Keratinocyte (primary cell): ENCODE data around the gene POU3F1. TPM values are rescaled to one million over a fixed set of nuclear protein-coding genes. Genes with fewer than 3 reads are reported as not detected.

Experiments
- DNase-seq: peaks from one replicate; pipeline ENCODE4 v3.0.0-alpha.2; 2011; ENCODE audit warnings: low read depth, missing footprints, low spot score
- FAIRE-seq: peaks from 2 replicates; lab custom pipeline; 2011; peaks lifted over from hg19 to GRCh38; lab: Jason Lieb, UNC
- H2AFZ ChIP-seq: 2 replicates; pipeline ENCODE4 v1.6.0; 2012; ENCODE audit warnings: low read length, control low read depth, inconsistent platforms; ENCODE audit not compliant: control insufficient read depth
- H3K27ac ChIP-seq: 2 replicates; pipeline ENCODE4 v1.5.1; 2011; ENCODE audit warnings: low read length; ENCODE audit not compliant: control insufficient read depth, insufficient read depth
- H3K27me3 ChIP-seq: 3 replicates; pipeline ENCODE4 v1.6.0; 2011; ENCODE audit warnings: low read length; ENCODE audit not compliant: control insufficient read depth, insufficient read depth; ENCODE audit errors: extremely low read depth
- H3K36me3 ChIP-seq, 2 experiments: 2 replicates in 1 of 2; 3 replicates in 1 of 2; pipeline ENCODE4 v1.5.1; 2011; ENCODE audit warnings: low read length in 2 of 2, mild to moderate bottlenecking in 1 of 2; ENCODE audit not compliant: control insufficient read depth in 2 of 2, insufficient read depth in 2 of 2; ENCODE audit errors: extremely low read depth in 1 of 2
- H3K4me1 ChIP-seq: 3 replicates; pipeline ENCODE4 v1.5.1; 2011; ENCODE audit warnings: low read length; ENCODE audit not compliant: control insufficient read depth, insufficient read depth; ENCODE audit errors: extremely low read depth
- H3K4me2 ChIP-seq: 3 replicates; pipeline ENCODE4 v1.6.0; 2011; ENCODE audit warnings: low read depth, low read length; ENCODE audit not compliant: control insufficient read depth, insufficient read depth; ENCODE audit errors: extremely low read depth
- H3K4me3 ChIP-seq, 3 experiments: fragments of 200-600 bp in 1 of 3; sonication (generic) in 1 of 3; 2 replicates in 2 of 3; 3 replicates in 1 of 3; pipeline ENCODE4 v1.5.1; 2011 to 2016; ENCODE audit warnings: low read length in 3 of 3, mild to moderate bottlenecking in 3 of 3, control low read depth in 2 of 3, inconsistent platforms in 1 of 3, low read depth in 1 of 3, mixed read lengths in 1 of 3, mixed run types in 1 of 3, moderate library complexity in 1 of 3; ENCODE audit not compliant: control insufficient read depth in 2 of 3, insufficient read depth in 2 of 3; ENCODE audit errors: extremely low read depth in 1 of 3
- H3K79me2 ChIP-seq: 2 replicates; pipeline ENCODE4 v1.6.0; 2012; ENCODE audit warnings: low read length; ENCODE audit not compliant: control insufficient read depth, insufficient read depth
- H3K9ac ChIP-seq: 3 replicates; pipeline ENCODE4 v1.6.0; 2011; ENCODE audit warnings: low read length; ENCODE audit not compliant: control insufficient read depth, insufficient read depth; ENCODE audit errors: extremely low read depth
- H3K9me1 ChIP-seq: 3 replicates; pipeline ENCODE4 v1.6.0; 2011; ENCODE audit warnings: low read length; ENCODE audit not compliant: control insufficient read depth, insufficient read depth; ENCODE audit errors: extremely low read depth
- H3K9me3 ChIP-seq: 2 replicates; pipeline ENCODE4 v1.5.1; 2012; ENCODE audit warnings: low read depth, low read length; ENCODE audit not compliant: control insufficient read depth
- H4K20me1 ChIP-seq: 3 replicates; pipeline ENCODE4 v1.6.0; 2011; ENCODE audit warnings: low read length; ENCODE audit not compliant: control insufficient read depth, insufficient read depth; ENCODE audit errors: extremely low read depth
- EZH2 ChIP-seq: IDR thresholded peaks from one replicate; pipeline ENCODE4 v1.6.1; 2012; ENCODE audit warnings: inconsistent platforms, mild to moderate bottlenecking, low read length, moderate library complexity
- dilution Hi-C: fragments of 300-500 bp; cut with MboI; formaldehyde crosslinking; loops from one replicate; pipeline ENCODE4 v1.7.0; 2020; ENCODE audit warnings: low sequenced_read_pairs; ENCODE audit not compliant: extremely low pct_ligation_motif_present
- polyA plus RNA-seq, 5 experiments: library from polyadenylated mRNA; depleted of rRNA in 3 of 5; stranded (reverse) in 3 of 5; stranded (forward) in 1 of 5; unstranded in 1 of 5; fragments of >200 nt; gene quantifications; 1 replicate in 1 of 5; 2 replicates in 3 of 5; 3 replicates in 1 of 5; pipeline versions ENCODE4 v1.2.1 to v1.2.3, GENCODE V29; 2011 to 2012; ENCODE audit warnings: missing spikeins in 2 of 5, low read depth in 1 of 5, low replicate concordance in 1 of 5
- TF ChIP-seq, protein P1 (sequence below), 3 experiments: IDR thresholded peaks in 1 of 3; conservative IDR thresholded peaks in 1 of 3; optimal IDR thresholded peaks in 1 of 3; 2 replicates in 2 of 3; 3 replicates in 1 of 3; pipeline versions ENCODE3 to v1.5.1; 2011; ENCODE audit warnings: low read length in 3 of 3, mild to moderate bottlenecking in 3 of 3, moderate library complexity in 2 of 3, control low read depth in 1 of 3, inconsistent platforms in 1 of 3; ENCODE audit not compliant: insufficient read depth in 2 of 3; ENCODE audit errors: extremely low read depth in 1 of 3

POU3F1 gene
- polyA plus RNA-seq, 1 donor (not counting 4 experiments of a cell fraction or from before 2014, with no cell fraction given), result 0.59 TPM

DNA sequence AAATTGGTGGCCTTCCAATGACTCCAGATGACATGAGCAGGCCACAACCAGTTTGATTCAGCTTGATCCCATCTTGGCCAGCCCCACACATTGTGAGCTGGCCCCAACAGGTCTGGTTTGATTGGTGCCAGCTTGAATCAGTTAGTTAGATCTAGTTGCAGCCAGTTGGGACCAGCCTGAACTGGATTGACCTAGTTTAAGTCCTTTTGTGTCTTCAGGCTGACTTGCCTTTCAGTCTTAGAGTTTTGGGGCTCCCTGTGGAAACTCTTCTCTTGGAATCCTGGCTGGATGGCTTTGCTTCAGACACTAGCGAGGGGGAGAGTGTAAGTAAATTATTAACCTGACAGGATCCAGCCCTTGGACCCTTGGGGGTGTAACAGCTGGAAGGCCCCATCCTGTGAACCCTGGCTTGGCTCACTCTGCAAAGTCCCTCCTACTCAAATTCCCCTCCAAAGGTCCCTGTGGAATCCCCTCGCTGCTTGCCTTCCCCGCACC, 36.2 kb upstream of the POU3F1 start:
- dilution Hi-C loops, result no loop called here
- TF ChIP-seq, protein P1, sequence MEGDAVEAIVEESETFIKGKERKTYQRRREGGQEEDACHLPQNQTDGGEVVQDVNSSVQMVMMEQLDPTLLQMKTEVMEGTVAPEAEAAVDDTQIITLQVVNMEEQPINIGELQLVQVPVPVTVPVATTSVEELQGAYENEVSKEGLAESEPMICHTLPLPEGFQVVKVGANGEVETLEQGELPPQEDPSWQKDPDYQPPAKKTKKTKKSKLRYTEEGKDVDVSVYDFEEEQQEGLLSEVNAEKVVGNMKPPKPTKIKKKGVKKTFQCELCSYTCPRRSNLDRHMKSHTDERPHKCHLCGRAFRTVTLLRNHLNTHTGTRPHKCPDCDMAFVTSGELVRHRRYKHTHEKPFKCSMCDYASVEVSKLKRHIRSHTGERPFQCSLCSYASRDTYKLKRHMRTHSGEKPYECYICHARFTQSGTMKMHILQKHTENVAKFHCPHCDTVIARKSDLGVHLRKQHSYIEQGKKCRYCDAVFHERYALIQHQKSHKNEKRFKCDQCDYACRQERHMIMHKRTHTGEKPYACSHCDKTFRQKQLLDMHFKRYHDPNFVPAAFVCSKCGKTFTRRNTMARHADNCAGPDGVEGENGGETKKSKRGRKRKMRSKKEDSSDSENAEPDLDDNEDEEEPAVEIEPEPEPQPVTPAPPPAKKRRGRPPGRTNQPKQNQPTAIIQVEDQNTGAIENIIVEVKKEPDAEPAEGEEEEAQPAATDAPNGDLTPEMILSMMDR (optimal IDR thresholded peaks at IDR 0.05 in 1 of 3, IDR thresholded peaks at IDR 0.05 in 1 of 3, conservative IDR thresholded peaks at IDR 0.05 in 1 of 3; ENCODE audit: extremely low read depth in 1 of 3, insufficient read depth in 2 of 3, low read length in 3 of 3), result no peak
- TF ChIP-seq EZH2, result no peak
- no peak overlapping the region for H2AFZ ChIP-seq
- H4K20me1 ChIP-seq, result no peaks in the 10 kb centered on the region
- H3K9me3 ChIP-seq, result no peaks in the 10 kb centered on the region
- FAIRE-seq (no peak), DNase-seq (no peak)
- no peak overlapping the region for H3K9ac ChIP-seq
- H3K27ac ChIP-seq, result no peak overlapping the region
- no peak overlapping the region for H3K4me3 ChIP-seq
- no peaks in the 10 kb centered on the region for H3K36me3 ChIP-seq
- no peaks in the 10 kb centered on the region for H3K9me1 ChIP-seq
- H3K4me2 ChIP-seq, result no peak overlapping the region
- H3K4me1 ChIP-seq, result no peaks in the 10 kb centered on the region
- no peaks in the 10 kb centered on the region for H3K79me2 ChIP-seq
- H3K27me3 ChIP-seq, result no peaks in the 10 kb centered on the region

DNA sequence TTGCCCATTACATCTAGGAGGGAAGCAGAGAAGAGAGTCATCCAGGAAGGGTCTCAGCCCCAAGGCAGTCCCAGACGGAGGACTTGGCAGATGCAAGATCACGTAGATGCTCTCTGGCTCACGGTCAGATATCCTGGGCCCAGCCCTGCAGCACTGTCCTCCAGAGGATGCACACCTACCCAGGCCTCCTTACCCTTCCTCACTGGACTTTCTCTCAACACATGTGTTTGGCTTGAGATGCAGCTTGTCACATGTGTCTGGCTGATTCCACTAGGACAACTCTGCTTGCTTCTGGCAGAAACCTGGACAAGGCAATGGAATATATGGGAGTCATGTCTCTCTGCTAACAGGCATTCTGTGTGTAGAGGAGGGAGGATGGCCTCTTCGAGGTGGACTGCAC, 32.4 kb upstream of the POU3F1 start:
- peaks cover 4% of the 10 kb centered on the region for H3K4me1 ChIP-seq
- H3K4me2 ChIP-seq, result no peak overlapping the region
- H3K9me3 ChIP-seq, result no peaks in the 10 kb centered on the region
- no peak overlapping the region for H3K4me3 ChIP-seq
- H3K9ac ChIP-seq, result no peak overlapping the region
- dilution Hi-C loops, result no loop called here
- H3K36me3 ChIP-seq, result no peaks in the 10 kb centered on the region
- H3K27ac ChIP-seq, result no peak overlapping the region
- no peaks in the 10 kb centered on the region for H3K79me2 ChIP-seq
- DNase-seq (no peak), FAIRE-seq (no peak)
- H2AFZ ChIP-seq, result no peak overlapping the region
- TF ChIP-seq, protein P1 (optimal IDR thresholded peaks at IDR 0.05 in 1 of 3, IDR thresholded peaks at IDR 0.05 in 1 of 3, conservative IDR thresholded peaks at IDR 0.05 in 1 of 3; ENCODE audit: extremely low read depth in 1 of 3, insufficient read depth in 2 of 3, low read length in 3 of 3), result no peak
- TF ChIP-seq EZH2, result no peak
- H3K27me3 ChIP-seq, result no peaks in the 10 kb centered on the region
- H3K9me1 ChIP-seq, result no peaks in the 10 kb centered on the region
- H4K20me1 ChIP-seq, result no peaks in the 10 kb centered on the region
